Ovary (tissue), 9 donors: Measurements from ENCODE around the gene OR10H5. TPM values are rescaled to one million over a fixed set of nuclear protein-coding genes. Genes with fewer than 3 reads are reported as not detected.
"Not testable (repeated sequence)": the region's sequence is repeated elsewhere in the genome, so short reads cannot be mapped to it uniquely, and the experiment has no call there.

ENCODE experiments used
- DNase-seq, 5 donors: peaks; one replicate each; pipeline ENCODE4 v3.0.0-alpha.2; 2019 to 2020
- H3K27ac ChIP-seq, 2 donors: fragments of 200-600 bp; one replicate each; pipeline versions ENCODE4 v1.5.1 to v1.8.0; 2019 to 2022
- H3K27me3 ChIP-seq: fragments of 200-600 bp; one replicate; pipeline ENCODE4 v1.8.0; 2022
- H3K36me3 ChIP-seq: fragments of 200-600 bp; sonication (generic); one replicate; pipeline ENCODE4 v1.5.1; 2019
- H3K4me1 ChIP-seq: one replicate; pipeline ENCODE4 v1.8.1; 2013; ENCODE audit warnings: mild to moderate bottlenecking, moderate library complexity; ENCODE audit not compliant: insufficient read depth
- H3K4me3 ChIP-seq: fragments of 200-600 bp; sonication (generic); one replicate; pipeline ENCODE4 v1.5.1; 2017
- H3K9me3 ChIP-seq, 2 donors: fragments of 200-600 bp in 1 of 2; sonication (generic) in 1 of 2; one replicate each; pipeline versions ENCODE4 v1.5.1 to v1.8.1; 2013 to 2019; ENCODE audit warnings: mild to moderate bottlenecking in 1 of 2, moderate library complexity in 1 of 2
- EP300 ChIP-seq: sonication (generic); formaldehyde crosslinking; IDR thresholded peaks from one replicate; pipeline ENCODE4 v1.6.1; 2017; ENCODE audit warnings: antibody characterized with exemption
- POLR2A ChIP-seq: fragments of 450-650 bp; IDR thresholded peaks from one replicate; pipeline ENCODE4 v1.6.1; 2017; ENCODE audit warnings: antibody characterized with exemption, mild to moderate bottlenecking, moderate library complexity
- WGBS, 3 donors: extraction: QIAGEN DNeasy Blood & Tissue Kit in 1 of 3; methylation state at CpG; one replicate each; pipeline versions ENCODE4 v1.1.5 to v1.1.7; 2013 to 2017; 5-methylcytosine and 5-hydroxymethylcytosine counted together
- intact Hi-C, 4 donors: fragments of 100-400 bp; cut with DNase I; formaldehyde crosslinking; loops; one replicate each; pipeline versions ENCODE4 v1.11.0 to v1.15.1; 2022 to 2023
- polyA plus RNA-seq, 2 donors: library from polyadenylated mRNA; stranded (reverse); fragments of 200-250 nt in 1 of 2; fragments of 350-450 nt in 1 of 2; fragmentation: Illumina TruSeq in 1 of 2; extraction: RNeasy Lipid Tissue Mini Kit (QIAGEN cat#74804) in 1 of 2; gene quantifications; one replicate each; pipeline ENCODE4 v1.2.3, GENCODE V29; 2013 to 2014
- total RNA-seq, 7 donors: library from RNA; depleted of rRNA in 2 of 7; stranded (reverse); fragments of >200 nt in 2 of 7; fragmentation: NEBNext Ultra II Directional in 3 of 7; extraction: Animal tissue kit (Norgen Biotek cat#: 25700) in 3 of 7; gene quantifications; one replicate each; pipeline versions ENCODE4 v1.1.0 to v1.2.4, GENCODE V29; 2016 to 2023
- TF ChIP-seq, protein P1 (sequence below), 3 donors: fragments of 450-650 bp in 2 of 3; fragments of 200-600 bp in 1 of 3; IDR thresholded peaks; one replicate each; pipeline versions ENCODE4 v1.5.1 to v1.8.0; 2016 to 2022; ENCODE audit warnings: antibody characterized with exemption in 3 of 3, mild to moderate bottlenecking in 1 of 3
- donor health status: DM: no; HTN: no; CAD: no; lungs with moderate emphysema.
- donor health status: DM: no; HTN: no; CAD: no.
- donor health status: Bipolar disorder and iron deficiency.
- donor health status: DM: yes; HTN: yes; CAD: no.
- donor health status: DM: no; HTN: no; CAD: no.
- donor health status: DM: yes; HTN: yes; CAD: no.

Gene OR10H5
- total and polyA plus RNA-seq, 9 donors: not detected

DNA sequence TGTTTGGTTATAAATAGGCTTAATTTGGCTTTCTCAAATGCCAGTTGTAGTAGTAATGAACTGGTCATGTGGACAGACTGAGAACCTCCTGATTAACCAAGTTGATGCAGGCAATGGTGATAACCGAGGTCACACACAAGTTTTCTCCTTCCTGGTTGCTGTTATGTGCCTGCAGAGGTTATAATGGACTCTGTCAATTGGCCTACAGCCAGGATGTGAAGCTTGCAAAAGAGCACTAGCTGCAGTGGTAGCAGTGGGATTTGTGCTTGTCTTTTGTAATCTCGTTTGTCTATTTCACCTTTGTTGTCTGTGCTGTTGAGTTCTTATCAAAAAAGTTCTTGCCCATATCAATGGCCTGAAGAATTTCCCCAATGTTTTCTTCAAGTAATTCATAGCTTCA lies 29.1 kb upstream of the OR10H5 start:
- intact Hi-C loops: no loop called here
- DNase-seq: no peak
- 65 to 75% (median 67%) methylated on average over 2 of the region's 2 CpGs for WGBS, 3 donors

DNA sequence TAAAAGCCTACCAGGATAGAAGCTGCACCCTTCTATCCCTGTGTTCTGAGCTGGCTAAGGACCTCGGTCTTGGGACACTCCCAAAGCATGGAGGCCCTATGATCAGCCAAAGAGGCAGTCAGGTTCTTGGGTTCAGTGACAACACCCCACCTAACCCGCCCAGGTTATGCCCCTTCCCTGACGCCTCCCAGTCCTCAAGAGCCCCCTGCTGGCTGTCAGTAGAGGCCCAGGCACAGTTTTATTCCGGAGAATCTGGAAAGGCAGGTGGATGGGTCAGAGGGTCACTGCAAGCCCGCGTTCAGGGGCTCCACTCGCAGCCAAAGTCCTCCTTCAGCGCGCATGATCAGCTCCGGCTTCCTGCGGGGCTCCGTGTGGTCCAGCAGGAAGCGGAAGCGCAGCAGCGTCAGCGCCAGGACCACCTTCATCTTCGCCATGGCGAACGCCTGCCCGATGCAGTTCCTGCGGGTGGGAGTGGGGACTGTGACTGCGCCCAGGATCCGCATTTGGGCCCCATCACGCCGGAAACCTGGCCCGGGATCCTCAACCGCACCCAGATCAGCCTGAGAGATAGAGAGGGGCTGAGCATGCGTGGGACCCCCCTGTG lies 27.4 kb upstream of the OR10H5 start:
- TF ChIP-seq EP300 (no peak), POLR2A (no peak)
- TF ChIP-seq, protein P1, sequence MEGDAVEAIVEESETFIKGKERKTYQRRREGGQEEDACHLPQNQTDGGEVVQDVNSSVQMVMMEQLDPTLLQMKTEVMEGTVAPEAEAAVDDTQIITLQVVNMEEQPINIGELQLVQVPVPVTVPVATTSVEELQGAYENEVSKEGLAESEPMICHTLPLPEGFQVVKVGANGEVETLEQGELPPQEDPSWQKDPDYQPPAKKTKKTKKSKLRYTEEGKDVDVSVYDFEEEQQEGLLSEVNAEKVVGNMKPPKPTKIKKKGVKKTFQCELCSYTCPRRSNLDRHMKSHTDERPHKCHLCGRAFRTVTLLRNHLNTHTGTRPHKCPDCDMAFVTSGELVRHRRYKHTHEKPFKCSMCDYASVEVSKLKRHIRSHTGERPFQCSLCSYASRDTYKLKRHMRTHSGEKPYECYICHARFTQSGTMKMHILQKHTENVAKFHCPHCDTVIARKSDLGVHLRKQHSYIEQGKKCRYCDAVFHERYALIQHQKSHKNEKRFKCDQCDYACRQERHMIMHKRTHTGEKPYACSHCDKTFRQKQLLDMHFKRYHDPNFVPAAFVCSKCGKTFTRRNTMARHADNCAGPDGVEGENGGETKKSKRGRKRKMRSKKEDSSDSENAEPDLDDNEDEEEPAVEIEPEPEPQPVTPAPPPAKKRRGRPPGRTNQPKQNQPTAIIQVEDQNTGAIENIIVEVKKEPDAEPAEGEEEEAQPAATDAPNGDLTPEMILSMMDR (IDR thresholded peaks at IDR 0.05): no peak
- no peak overlapping the region for H3K4me3 ChIP-seq
- H3K27ac ChIP-seq: no peak overlapping the region
- DNase-seq: no peak
- intact Hi-C loops: no loop called here
- H3K36me3 ChIP-seq: no peaks in the 10 kb centered on the region
- H3K27me3 ChIP-seq: no peaks in the 10 kb centered on the region
- no peaks in the 10 kb centered on the region for H3K9me3 ChIP-seq
- no peaks in the 10 kb centered on the region for H3K4me1 ChIP-seq
- 35 to 53% (median 45%) methylated on average over 25 to 28 of the region's 28 CpGs for WGBS, 3 donors

More for the DNA sequence above, 29.1 kb upstream of the OR10H5 start:
- H3K36me3 ChIP-seq: no peaks in the 10 kb centered on the region
- no peaks in the 10 kb centered on the region for H3K9me3 ChIP-seq
- H3K4me3 ChIP-seq: no peak overlapping the region
- H3K4me1 ChIP-seq: no peaks in the 10 kb centered on the region
- H3K27ac ChIP-seq: no peak overlapping the region
- H3K27me3 ChIP-seq: no peaks in the 10 kb centered on the region
- TF ChIP-seq EP300 (no peak), POLR2A (no peak)
- TF ChIP-seq, protein P1 (IDR thresholded peaks at IDR 0.05): no peak

DNA sequence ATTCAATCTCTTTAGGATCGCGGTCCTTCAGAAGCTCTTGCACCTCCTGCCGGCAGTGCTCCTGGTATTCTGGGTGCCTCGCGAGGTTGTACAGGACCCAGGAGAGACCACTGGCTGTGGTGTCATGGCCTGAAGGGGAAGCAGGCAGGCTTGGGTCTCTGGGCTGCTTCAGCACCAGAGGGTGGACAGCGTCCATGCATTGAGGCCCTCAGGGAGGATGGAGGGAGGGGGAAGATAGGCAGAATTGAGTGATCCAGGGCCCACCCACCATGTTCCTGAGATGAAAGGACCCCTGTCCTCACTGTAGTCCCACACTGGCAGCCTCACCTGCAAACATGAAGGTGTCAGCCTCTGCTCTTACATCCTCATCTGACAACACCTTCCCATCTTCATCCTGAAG lies 17.9 kb upstream of the OR10H5 start:
- TF ChIP-seq EP300: no peak
- no peak for TF ChIP-seq POLR2A
- no peaks in the 10 kb centered on the region for H3K4me1 ChIP-seq
- H3K27me3 ChIP-seq: no peaks in the 10 kb centered on the region
- H3K4me3 ChIP-seq: no peak overlapping the region
- 24 to 64% (median 38%) methylated on average over 6 of the region's 6 CpGs for WGBS, 3 donors
- no peaks in the 10 kb centered on the region for H3K9me3 ChIP-seq
- H3K27ac ChIP-seq: no peak overlapping the region
- intact Hi-C loops: no loop called here
- no peak for DNase-seq
- no peaks in the 10 kb centered on the region for H3K36me3 ChIP-seq

DNA sequence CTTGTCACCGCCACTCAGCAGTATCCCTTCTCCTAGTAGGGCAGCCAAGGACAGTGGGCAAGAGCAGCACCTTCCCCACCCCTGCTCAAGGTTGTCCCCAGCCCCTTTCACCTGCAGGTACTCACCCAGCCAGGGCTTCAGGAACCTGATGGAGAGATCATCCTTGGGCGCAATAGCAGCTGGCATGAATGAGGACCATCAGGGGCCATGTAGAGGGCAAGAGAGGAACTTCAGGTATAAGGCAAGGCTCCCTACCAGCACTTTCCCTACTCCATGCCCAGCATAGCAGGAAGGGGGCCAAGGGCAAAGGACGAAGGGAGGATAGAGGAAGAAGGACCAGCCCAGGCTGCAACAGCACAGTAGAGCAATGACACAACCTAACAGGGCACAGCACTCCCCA lies 13.3 kb upstream of the OR10H5 start:
- H3K36me3 ChIP-seq, H3K27me3 ChIP-seq, DNase-seq, H3K4me1 ChIP-seq, intact Hi-C loops, H3K27ac ChIP-seq, H3K9me3 ChIP-seq, H3K4me3 ChIP-seq: not testable (repeated sequence)
- WGBS, 3 donors: 60 to 82% (median 75%) methylated on average over 3 of the region's 3 CpGs

DNA sequence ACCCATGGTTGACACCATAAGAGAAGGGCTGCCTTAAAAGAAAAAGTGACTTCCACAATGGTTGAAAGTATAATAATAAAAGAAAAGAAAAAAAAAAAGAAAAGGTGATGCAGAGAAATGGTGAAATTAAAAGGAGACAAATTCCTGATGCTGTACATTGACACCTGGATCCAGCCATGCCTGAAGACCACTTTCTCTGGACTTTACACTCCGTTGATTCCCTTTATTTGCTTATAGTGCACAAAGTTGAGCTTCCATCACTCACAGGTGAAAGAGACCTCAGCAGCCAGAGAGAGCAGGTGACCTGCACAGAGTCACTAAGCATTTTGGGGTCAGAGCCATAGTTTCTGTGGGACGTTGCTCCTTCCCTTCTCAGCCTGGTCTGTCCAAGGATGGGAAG lies 12.2 kb upstream of the OR10H5 start:
- no peaks in the 10 kb centered on the region for H3K36me3 ChIP-seq
- DNase-seq: no peak
- 59 to 77% (median 71%) methylated on average over 2 of the region's 2 CpGs for WGBS, 3 donors
- H3K4me1 ChIP-seq: peaks cover 6% of the 10 kb centered on the region
- H3K27ac ChIP-seq: no peak overlapping the region
- intact Hi-C loops: no loop called here
- no peaks in the 10 kb centered on the region for H3K27me3 ChIP-seq
- no peak overlapping the region for H3K4me3 ChIP-seq
- H3K9me3 ChIP-seq: no peaks in the 10 kb centered on the region
- TF ChIP-seq, protein P1 (IDR thresholded peaks at IDR 0.05): no peak
- TF ChIP-seq EP300 (no peak), POLR2A (no peak)
